Panc1 (cell line): ENCODE measurements around the gene ZNF587B. TPM values are rescaled to one million over a fixed set of nuclear protein-coding genes. Genes with fewer than 3 reads are reported as not detected.
"Not testable (repeated sequence)": the region's sequence is repeated elsewhere in the genome, so short reads cannot be mapped to it uniquely, and the experiment has no call there.

Source experiments
- ATAC-seq: fragments of 200-7000 bp; cut with Tn5 transposase; 2 replicates; pipeline ENCODE4 v1.9.1; 2020; ENCODE audit warnings: mild to moderate bottlenecking, moderate library complexity
- BruUV-seq: library from RNA; stranded (reverse); fragments of 400-500 nt; replicated peaks from 2 replicates; lab custom pipeline; 2021; lab: Mats Ljungman, UMichigan
- CTCF ChIA-PET: fragments of 300-600 bp; sonication (Branson Sonifier 250); formaldehyde crosslinking; loops from one replicate; lab custom pipeline; 2022; ENCODE audit warnings: antibody characterized with exemption; lab: Charles Lee
- POLR2A ChIA-PET: fragments of 300-600 bp; sonication (Branson Sonifier 250); formaldehyde crosslinking; loops from one replicate; lab custom pipeline; 2022; ENCODE audit warnings: antibody characterized with exemption; lab: Charles Lee
- DNase-seq: peaks from one replicate; pipeline ENCODE4 v3.0.0-alpha.2; 2010; ENCODE audit warnings: low read depth, low spot score
- H3K27ac ChIP-seq: 2 replicates; pipeline ENCODE4 v1.5.1; 2011; ENCODE audit warnings: mild to moderate bottlenecking, low read length, inconsistent platforms
- H3K27me3 ChIP-seq: fragments of 200-500 bp; sonication (Bioruptor generic); 2 replicates; pipeline ENCODE4 v1.6.0; 2014; ENCODE audit warnings: low read length, inconsistent platforms; ENCODE audit not compliant: control insufficient read depth, insufficient read depth
- H3K36me3 ChIP-seq: fragments of 200-500 bp; sonication (Bioruptor generic); 2 replicates; pipeline ENCODE4 v1.5.1; 2014; ENCODE audit warnings: inconsistent platforms, mild to moderate bottlenecking, low read length, moderate library complexity; ENCODE audit not compliant: control insufficient read depth, insufficient read depth
- H3K4me1 ChIP-seq: 2 replicates; pipeline ENCODE4 v1.5.1; 2011; ENCODE audit warnings: inconsistent platforms, mild to moderate bottlenecking, low read length, moderate library complexity; ENCODE audit not compliant: control insufficient read depth, insufficient read depth
- H3K4me3 ChIP-seq, 2 experiments: 2 replicates each; pipeline ENCODE4 v1.5.1; 2011 to 2012; ENCODE audit warnings: low read depth in 2 of 2, low read length in 2 of 2, mild to moderate bottlenecking in 2 of 2, inconsistent platforms in 1 of 2, moderate library complexity in 1 of 2
- H3K9me3 ChIP-seq: fragments of 200-500 bp; sonication (Bioruptor generic); 2 replicates; pipeline ENCODE4 v1.5.1; 2014; ENCODE audit warnings: low read depth, mild to moderate bottlenecking, inconsistent platforms, low read length, moderate library complexity; ENCODE audit not compliant: control insufficient read depth, insufficient read depth
- POLR2AphosphoS5 ChIP-seq: IDR thresholded peaks from 2 replicates; pipeline ENCODE4 v1.6.1; 2012; ENCODE audit warnings: mild to moderate bottlenecking, low read depth, low read length, moderate library complexity
- SIN3A ChIP-seq: IDR thresholded peaks from 2 replicates; pipeline ENCODE4 v1.6.1; 2012; ENCODE audit warnings: low read depth, mild to moderate bottlenecking, low read length, moderate library complexity, borderline replicate concordance; ENCODE audit not compliant: insufficient read depth
- TCF7L2 ChIP-seq: IDR thresholded peaks from 2 replicates; pipeline ENCODE4 v1.6.1; 2011; ENCODE audit warnings: mild to moderate bottlenecking, low read depth, low read length, inconsistent platforms
- in situ Hi-C: cut with HindIII; loops from 2 replicates; pipeline ENCODE4 v1.10.0; 2016; ENCODE audit warnings: low sequenced_read_pairs, low pct_unique_long_range_greater_than_20kb
- intact Hi-C: fragments of 100-400 bp; cut with micrococcal nuclease; formaldehyde crosslinking; loops from one replicate; pipeline ENCODE4 v1.10.0; 2022; ENCODE audit not compliant: unreplicated experiment
- total RNA-seq: library from RNA; stranded (reverse); gene quantifications from one replicate; pipeline ENCODE4 v1.2.1, GENCODE V29; 2021; ENCODE audit not compliant: unreplicated experiment
- TF ChIP-seq, protein P1 (sequence below): fragments of 450-650 bp; IDR thresholded peaks from 2 replicates; pipeline ENCODE4 v1.5.1; 2017; ENCODE audit warnings: mild to moderate bottlenecking
- TF ChIP-seq, protein P2 (sequence below), 2 experiments: IDR thresholded peaks; 2 replicates each; pipeline ENCODE4 v1.6.1; 2011 to 2012; ENCODE audit warnings: low read depth in 2 of 2, control low read depth in 1 of 2, low read length in 1 of 2, mild to moderate bottlenecking in 1 of 2, moderate library complexity in 1 of 2; ENCODE audit not compliant: insufficient read depth in 1 of 2

Gene ZNF587B
- total RNA-seq, 1 experiment from 2014 or later: 17.6 TPM

DNA sequence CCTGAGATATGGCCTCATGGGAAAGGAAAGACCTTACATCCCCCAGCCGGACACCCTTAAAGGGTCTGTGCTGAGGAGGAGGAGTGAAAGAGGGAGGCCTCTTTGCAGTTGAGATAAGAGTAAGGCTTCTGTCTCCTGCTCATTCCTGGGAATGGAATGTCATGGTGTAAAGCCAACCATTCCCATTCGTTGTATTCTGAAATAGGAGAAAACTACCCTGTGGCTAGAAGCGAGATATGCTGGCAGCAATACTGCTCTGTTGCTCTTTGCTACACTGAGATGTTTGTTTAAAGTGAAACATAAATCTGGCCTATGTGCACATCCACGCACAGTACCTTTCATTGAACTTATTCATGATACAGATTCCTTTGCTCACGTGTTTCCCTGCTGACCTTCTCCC lies 783 bp upstream of the ZNF587B start:
- Histone ChIP-seq H3K9me3 (no peaks in the 10 kb centered on the region), H3K36me3 (no peaks in the 10 kb centered on the region), H3K27ac (no peak overlapping the region), H3K4me1 (no peaks in the 10 kb centered on the region), H3K27me3 (no peaks in the 10 kb centered on the region), H3K4me3 (no peak overlapping the region)
- BruUV-seq: no TSS peak
- ChIA-PET CTCF (no interaction called here), POLR2A (interaction anchor here (1.5 kb wide), 1 partner anchor 10 kb away, joined by 3 read pairs; no protein-coding TSS in a partner anchor)
- intact Hi-C loops: no loop called here
- in situ Hi-C loops: no loop called here
- ATAC-seq (no peak), DNase-seq (no peak)
- TF ChIP-seq SIN3A (no peak), POLR2AphosphoS5 (no peak), TCF7L2 (no peak)
- TF ChIP-seq, protein P1, sequence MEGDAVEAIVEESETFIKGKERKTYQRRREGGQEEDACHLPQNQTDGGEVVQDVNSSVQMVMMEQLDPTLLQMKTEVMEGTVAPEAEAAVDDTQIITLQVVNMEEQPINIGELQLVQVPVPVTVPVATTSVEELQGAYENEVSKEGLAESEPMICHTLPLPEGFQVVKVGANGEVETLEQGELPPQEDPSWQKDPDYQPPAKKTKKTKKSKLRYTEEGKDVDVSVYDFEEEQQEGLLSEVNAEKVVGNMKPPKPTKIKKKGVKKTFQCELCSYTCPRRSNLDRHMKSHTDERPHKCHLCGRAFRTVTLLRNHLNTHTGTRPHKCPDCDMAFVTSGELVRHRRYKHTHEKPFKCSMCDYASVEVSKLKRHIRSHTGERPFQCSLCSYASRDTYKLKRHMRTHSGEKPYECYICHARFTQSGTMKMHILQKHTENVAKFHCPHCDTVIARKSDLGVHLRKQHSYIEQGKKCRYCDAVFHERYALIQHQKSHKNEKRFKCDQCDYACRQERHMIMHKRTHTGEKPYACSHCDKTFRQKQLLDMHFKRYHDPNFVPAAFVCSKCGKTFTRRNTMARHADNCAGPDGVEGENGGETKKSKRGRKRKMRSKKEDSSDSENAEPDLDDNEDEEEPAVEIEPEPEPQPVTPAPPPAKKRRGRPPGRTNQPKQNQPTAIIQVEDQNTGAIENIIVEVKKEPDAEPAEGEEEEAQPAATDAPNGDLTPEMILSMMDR: no peak
- TF ChIP-seq, protein P2, sequence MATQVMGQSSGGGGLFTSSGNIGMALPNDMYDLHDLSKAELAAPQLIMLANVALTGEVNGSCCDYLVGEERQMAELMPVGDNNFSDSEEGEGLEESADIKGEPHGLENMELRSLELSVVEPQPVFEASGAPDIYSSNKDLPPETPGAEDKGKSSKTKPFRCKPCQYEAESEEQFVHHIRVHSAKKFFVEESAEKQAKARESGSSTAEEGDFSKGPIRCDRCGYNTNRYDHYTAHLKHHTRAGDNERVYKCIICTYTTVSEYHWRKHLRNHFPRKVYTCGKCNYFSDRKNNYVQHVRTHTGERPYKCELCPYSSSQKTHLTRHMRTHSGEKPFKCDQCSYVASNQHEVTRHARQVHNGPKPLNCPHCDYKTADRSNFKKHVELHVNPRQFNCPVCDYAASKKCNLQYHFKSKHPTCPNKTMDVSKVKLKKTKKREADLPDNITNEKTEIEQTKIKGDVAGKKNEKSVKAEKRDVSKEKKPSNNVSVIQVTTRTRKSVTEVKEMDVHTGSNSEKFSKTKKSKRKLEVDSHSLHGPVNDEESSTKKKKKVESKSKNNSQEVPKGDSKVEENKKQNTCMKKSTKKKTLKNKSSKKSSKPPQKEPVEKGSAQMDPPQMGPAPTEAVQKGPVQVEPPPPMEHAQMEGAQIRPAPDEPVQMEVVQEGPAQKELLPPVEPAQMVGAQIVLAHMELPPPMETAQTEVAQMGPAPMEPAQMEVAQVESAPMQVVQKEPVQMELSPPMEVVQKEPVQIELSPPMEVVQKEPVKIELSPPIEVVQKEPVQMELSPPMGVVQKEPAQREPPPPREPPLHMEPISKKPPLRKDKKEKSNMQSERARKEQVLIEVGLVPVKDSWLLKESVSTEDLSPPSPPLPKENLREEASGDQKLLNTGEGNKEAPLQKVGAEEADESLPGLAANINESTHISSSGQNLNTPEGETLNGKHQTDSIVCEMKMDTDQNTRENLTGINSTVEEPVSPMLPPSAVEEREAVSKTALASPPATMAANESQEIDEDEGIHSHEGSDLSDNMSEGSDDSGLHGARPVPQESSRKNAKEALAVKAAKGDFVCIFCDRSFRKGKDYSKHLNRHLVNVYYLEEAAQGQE (IDR thresholded peaks at IDR 0.05; ENCODE audit: insufficient read depth in 1 of 2, low read depth in 2 of 2, low read length in 1 of 2): no peak

DNA sequence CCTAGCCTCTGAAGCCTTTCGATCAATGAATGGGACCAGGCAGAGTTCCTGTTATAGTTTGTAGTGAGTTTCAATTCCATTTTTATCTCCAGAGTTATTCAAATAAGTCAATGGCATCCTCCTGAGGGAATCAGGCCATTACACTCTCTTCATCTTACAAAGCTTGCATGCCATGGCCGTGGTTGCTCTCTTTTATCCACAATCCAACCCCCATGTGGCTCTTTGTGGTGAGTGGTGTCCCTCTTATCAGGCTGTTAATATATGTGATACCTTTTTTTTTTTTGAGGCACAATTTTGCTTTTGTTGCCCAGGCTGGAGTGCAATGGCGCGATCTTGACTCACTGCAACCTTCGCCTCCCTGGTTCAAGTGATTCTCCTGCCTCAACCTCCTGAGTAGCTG lies 6.9 kb downstream of the ZNF587B start:
- BruUV-seq, CTCF ChIA-PET, H3K36me3 ChIP-seq, H3K27ac ChIP-seq, H3K27me3 ChIP-seq, H3K4me3 ChIP-seq, ATAC-seq, intact Hi-C loops, H3K9me3 ChIP-seq, H3K4me1 ChIP-seq, POLR2A ChIA-PET, in situ Hi-C loops, DNase-seq: not testable (repeated sequence)

DNA sequence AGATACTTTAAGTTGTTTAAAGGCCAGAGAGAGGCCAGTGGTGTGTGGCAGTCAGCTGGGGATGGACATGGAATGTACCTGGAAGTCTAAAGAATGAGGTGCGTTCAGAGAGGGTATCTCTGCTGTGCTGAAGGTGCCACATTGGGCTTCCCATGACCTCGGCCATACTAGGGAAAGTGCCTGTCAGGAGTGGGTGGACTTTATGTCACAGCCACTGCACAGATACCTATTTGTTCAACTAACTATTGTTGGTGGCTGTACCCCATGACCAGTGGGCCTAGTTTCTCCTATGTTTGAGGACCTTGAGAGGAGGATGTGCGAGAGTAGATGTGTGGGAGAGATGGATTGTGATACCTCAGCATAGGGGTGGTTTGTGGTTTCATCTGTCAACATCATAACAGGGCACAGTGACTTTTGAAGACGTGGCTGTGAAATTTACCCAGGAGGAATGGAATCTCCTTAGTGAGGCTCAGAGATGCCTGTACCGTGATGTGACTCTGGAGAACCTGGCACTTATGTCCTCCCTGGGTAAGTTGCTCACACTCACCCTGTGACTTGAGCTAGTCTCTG lies 8.6 kb downstream of the ZNF587B start:
- H3K4me3 ChIP-seq, H3K36me3 ChIP-seq, BruUV-seq, H3K27ac ChIP-seq, H3K9me3 ChIP-seq, CTCF ChIA-PET, DNase-seq, ATAC-seq, intact Hi-C loops, H3K27me3 ChIP-seq, H3K4me1 ChIP-seq, in situ Hi-C loops, POLR2A ChIA-PET: not testable (repeated sequence)
